GM12891 (cell line): ENCODE results near the gene CCDC171.

ENCODE experiments used
- PAX5 ChIP-seq: IDR thresholded peaks from 2 replicates; pipeline ENCODE4 v1.6.1; 2011; ENCODE audit warnings: low read length, moderate library complexity, mild to moderate bottlenecking; ENCODE audit not compliant: insufficient read depth, severe bottlenecking
- POLR2A ChIP-seq: IDR thresholded peaks from 2 replicates; pipeline ENCODE4 v1.6.1; 2011; ENCODE audit warnings: low read depth, low read length, control low read depth
- POLR2AphosphoS5 ChIP-seq: IDR thresholded peaks from 2 replicates; pipeline ENCODE4 v1.6.1; 2011; ENCODE audit warnings: low read depth, low read length, control low read depth
- SPI1 ChIP-seq: IDR thresholded peaks from 2 replicates; pipeline ENCODE4 v1.6.1; 2011; ENCODE audit warnings: low read depth, low read length, control low read depth
- TAF1 ChIP-seq: IDR thresholded peaks from 2 replicates; pipeline ENCODE4 v1.6.1; 2011; ENCODE audit warnings: low read depth, low read length, control low read depth

- TF ChIP-seq POLR2A (no peak), POLR2AphosphoS5 (no peak), TAF1 (no peak), SPI1 (no peak), PAX5 (no peak)
Observed at GRCh38 chr9:15622318-15622971, 69.6 kb downstream of the CCDC171 start.
